ENCODE measurements around the gene NAIP. TPM values are rescaled to one million over a fixed set of nuclear protein-coding genes. Genes with fewer than 3 reads are reported as not detected.
"Not testable (repeated sequence)": the region's sequence is repeated elsewhere in the genome, so short reads cannot be mapped to it uniquely, and the experiment has no call there.

Gene NAIP
- total and polyA plus RNA-seq, 4 donors, result 7.0 to 68.8 (median 45.3) TPM

- Histone ChIP-seq H3K4me3 (no peak overlapping the region), H3K27me3 (ENCODE audit: control insufficient read depth in 3 of 3, insufficient read depth in 3 of 3, low read length in 2 of 3) (no peaks in the 10 kb centered on the region), H3K9me3 (ENCODE audit: control insufficient read depth in 4 of 4, insufficient read depth in 3 of 4, low read length in 3 of 4) (no peaks in the 10 kb centered on the region), H3K4me1 (ENCODE audit: control insufficient read depth in 5 of 5, insufficient read depth in 5 of 5, low read length in 5 of 5) (no peaks in the 10 kb centered on the region), H3K27ac (ENCODE audit: low read depth in 1 of 2, low read length in 1 of 2) (no peak overlapping the region), H3K9ac (ENCODE audit: insufficient read depth in 1 of 2, low read length in 2 of 2) (no peak overlapping the region), H3K36me3 (ENCODE audit: control insufficient read depth in 4 of 4, insufficient read depth in 4 of 4, low read length in 4 of 4) (peaks cover 0 to 1% (median 0%) of the 10 kb centered on the region in 4 donors)
- TF ChIP-seq CTCF (IDR thresholded peaks at IDR 0.05; ENCODE audit: control extremely low read depth, extremely low read depth), result no peak
- 81 to 89% methylated on average over 8 of the region's 8 CpGs for WGBS, 2 donors
- ATAC-seq (ENCODE audit: insufficient read depth, low FRiP score) (no peak), DNase-seq (no peak)
Observed at GRCh38 chr5:71011194-71011792, 13.8 kb downstream of the NAIP start.

GRCh38 chr5:71006983-71007382 lies 18.2 kb downstream of the NAIP start:
- not testable (repeated sequence) for H3K9ac ChIP-seq (ENCODE audit: insufficient read depth in 1 of 2, low read length in 2 of 2); H3K27me3 ChIP-seq (ENCODE audit: control insufficient read depth in 3 of 3, insufficient read depth in 3 of 3, low read length in 2 of 3); DNase-seq; H3K4me1 ChIP-seq (ENCODE audit: control insufficient read depth in 5 of 5, insufficient read depth in 5 of 5, low read length in 5 of 5); H3K36me3 ChIP-seq (ENCODE audit: control insufficient read depth in 4 of 4, insufficient read depth in 4 of 4, low read length in 4 of 4); ATAC-seq (ENCODE audit: insufficient read depth, low FRiP score); H3K9me3 ChIP-seq (ENCODE audit: control insufficient read depth in 4 of 4, insufficient read depth in 3 of 4, low read length in 3 of 4); H3K4me3 ChIP-seq; H3K27ac ChIP-seq (ENCODE audit: low read depth in 1 of 2, low read length in 1 of 2)
- WGBS, 2 donors, result 43 to 47% methylated on average over 2 to 3 of the region's 7 CpGs

- not testable (repeated sequence) for H3K4me3 ChIP-seq; DNase-seq; H3K27ac ChIP-seq (ENCODE audit: low read depth in 1 of 2, low read length in 1 of 2); H3K9me3 ChIP-seq (ENCODE audit: control insufficient read depth in 4 of 4, insufficient read depth in 3 of 4, low read length in 3 of 4); H3K27me3 ChIP-seq (ENCODE audit: control insufficient read depth in 3 of 3, insufficient read depth in 3 of 3, low read length in 2 of 3); H3K4me1 ChIP-seq (ENCODE audit: control insufficient read depth in 5 of 5, insufficient read depth in 5 of 5, low read length in 5 of 5); ATAC-seq (ENCODE audit: insufficient read depth, low FRiP score); H3K9ac ChIP-seq (ENCODE audit: insufficient read depth in 1 of 2, low read length in 2 of 2); H3K36me3 ChIP-seq (ENCODE audit: control insufficient read depth in 4 of 4, insufficient read depth in 4 of 4, low read length in 4 of 4)
- WGBS, 2 donors, result no CpG with 5 or more reads among the region's 10 CpGs
Observed at GRCh38 chr5:70984882-70985281, 40.3 kb downstream of the NAIP start.

GRCh38 chr5:70967220-70967619 lies 57.9 kb downstream of the NAIP start:
- DNase-seq; H3K27me3 ChIP-seq (ENCODE audit: control insufficient read depth in 3 of 3, insufficient read depth in 3 of 3, low read length in 2 of 3); H3K27ac ChIP-seq (ENCODE audit: low read depth in 1 of 2, low read length in 1 of 2); H3K9ac ChIP-seq (ENCODE audit: insufficient read depth in 1 of 2, low read length in 2 of 2); H3K36me3 ChIP-seq (ENCODE audit: control insufficient read depth in 4 of 4, insufficient read depth in 4 of 4, low read length in 4 of 4); H3K4me1 ChIP-seq (ENCODE audit: control insufficient read depth in 5 of 5, insufficient read depth in 5 of 5, low read length in 5 of 5); H3K9me3 ChIP-seq (ENCODE audit: control insufficient read depth in 4 of 4, insufficient read depth in 3 of 4, low read length in 3 of 4); ATAC-seq (ENCODE audit: insufficient read depth, low FRiP score); H3K4me3 ChIP-seq: not testable (repeated sequence)
- WGBS, 2 donors, result no CpG with 5 or more reads among the region's 7 CpGs

GRCh38 chr5:70964531-70964930 lies 60.6 kb downstream of the NAIP start:
- not testable (repeated sequence) for H3K9me3 ChIP-seq (ENCODE audit: control insufficient read depth in 4 of 4, insufficient read depth in 3 of 4, low read length in 3 of 4); H3K27me3 ChIP-seq (ENCODE audit: control insufficient read depth in 3 of 3, insufficient read depth in 3 of 3, low read length in 2 of 3); H3K4me1 ChIP-seq (ENCODE audit: control insufficient read depth in 5 of 5, insufficient read depth in 5 of 5, low read length in 5 of 5); H3K4me3 ChIP-seq; H3K9ac ChIP-seq (ENCODE audit: insufficient read depth in 1 of 2, low read length in 2 of 2); H3K36me3 ChIP-seq (ENCODE audit: control insufficient read depth in 4 of 4, insufficient read depth in 4 of 4, low read length in 4 of 4); DNase-seq; ATAC-seq (ENCODE audit: insufficient read depth, low FRiP score); H3K27ac ChIP-seq (ENCODE audit: low read depth in 1 of 2, low read length in 1 of 2)

- DNase-seq; H3K9ac ChIP-seq (ENCODE audit: insufficient read depth in 1 of 2, low read length in 2 of 2); H3K27ac ChIP-seq (ENCODE audit: low read depth in 1 of 2, low read length in 1 of 2); H3K27me3 ChIP-seq (ENCODE audit: control insufficient read depth in 3 of 3, insufficient read depth in 3 of 3, low read length in 2 of 3); ATAC-seq (ENCODE audit: insufficient read depth, low FRiP score); H3K36me3 ChIP-seq (ENCODE audit: control insufficient read depth in 4 of 4, insufficient read depth in 4 of 4, low read length in 4 of 4); H3K9me3 ChIP-seq (ENCODE audit: control insufficient read depth in 4 of 4, insufficient read depth in 3 of 4, low read length in 3 of 4); H3K4me1 ChIP-seq (ENCODE audit: control insufficient read depth in 5 of 5, insufficient read depth in 5 of 5, low read length in 5 of 5); H3K4me3 ChIP-seq: not testable (repeated sequence)
- WGBS, 2 donors, result 31% methylated on average over 4 of the region's 10 CpGs; no CpG with 5 or more reads in 1 of the 2 donors
Observed at GRCh38 chr5:70953068-70953467, 72.1 kb downstream of the NAIP start.

GRCh38 chr5:70932560-70932959 lies 92.6 kb downstream of the NAIP start:
- WGBS, 2 donors, result no CpG with 5 or more reads among the region's 1 CpG
- not testable (repeated sequence) for H3K4me3 ChIP-seq; H3K27me3 ChIP-seq (ENCODE audit: control insufficient read depth in 3 of 3, insufficient read depth in 3 of 3, low read length in 2 of 3); ATAC-seq (ENCODE audit: insufficient read depth, low FRiP score); H3K36me3 ChIP-seq (ENCODE audit: control insufficient read depth in 4 of 4, insufficient read depth in 4 of 4, low read length in 4 of 4); H3K9me3 ChIP-seq (ENCODE audit: control insufficient read depth in 4 of 4, insufficient read depth in 3 of 4, low read length in 3 of 4); H3K27ac ChIP-seq (ENCODE audit: low read depth in 1 of 2, low read length in 1 of 2); H3K4me1 ChIP-seq (ENCODE audit: control insufficient read depth in 5 of 5, insufficient read depth in 5 of 5, low read length in 5 of 5); DNase-seq; H3K9ac ChIP-seq (ENCODE audit: insufficient read depth in 1 of 2, low read length in 2 of 2)

Measured in lung (tissue), 12 donors.